Upper lobe of left lung (tissue), 6 donors: ENCODE data around the gene WDR90. TPM values are rescaled to one million over a fixed set of nuclear protein-coding genes. Genes with fewer than 3 reads are reported as not detected.
A peak's percentile ranks its signal among the peaks of the same experiment; 100 is the strongest.

Experiments
- ATAC-seq, 2 donors: fragments of 200-7000 bp; cut with Tn5 transposase; one replicate each; pipeline ENCODE4 v1.9.1; 2022; ENCODE audit warnings: mild to moderate bottlenecking in 2 of 2, moderate library complexity in 2 of 2; ENCODE audit not compliant: low FRiP score in 2 of 2
- DNase-seq, 2 donors: peaks; one replicate each; pipeline ENCODE4 v3.0.0-alpha.2; 2019 to 2020
- H3K27ac ChIP-seq, 4 donors: fragments of 200-600 bp; sonication (generic); one replicate each; pipeline ENCODE4 v1.5.1; 2016 to 2019
- H3K27me3 ChIP-seq, 4 donors: fragments of 200-600 bp; sonication (generic); one replicate each; pipeline ENCODE4 v1.5.1; 2017 to 2019
- H3K36me3 ChIP-seq, 4 donors: fragments of 200-600 bp; sonication (generic); one replicate each; pipeline ENCODE4 v1.5.1; 2016 to 2019
- H3K4me1 ChIP-seq, 4 donors: fragments of 200-600 bp; sonication (generic); one replicate each; pipeline ENCODE4 v1.5.1; 2018 to 2019
- H3K4me3 ChIP-seq, 4 donors: fragments of 200-600 bp; sonication (generic); one replicate each; pipeline ENCODE4 v1.5.1; 2017 to 2019; ENCODE audit warnings: mild to moderate bottlenecking in 2 of 4, moderate library complexity in 1 of 4
- H3K9me3 ChIP-seq, 4 donors: fragments of 200-600 bp; sonication (generic); one replicate each; pipeline ENCODE4 v1.5.1; 2018 to 2019
- EP300 ChIP-seq, 4 donors: sonication (generic); formaldehyde crosslinking; IDR thresholded peaks; one replicate each; pipeline ENCODE4 v1.5.1; 2017; ENCODE audit warnings: antibody characterized with exemption in 4 of 4, control low read depth in 2 of 4
- POLR2A ChIP-seq, 4 donors: fragments of 450-650 bp; IDR thresholded peaks; one replicate each; pipeline ENCODE4 v1.5.1; 2016 to 2017; ENCODE audit warnings: antibody characterized with exemption in 4 of 4, mild to moderate bottlenecking in 2 of 4
- POLR2AphosphoS5 ChIP-seq, 2 donors: sonication (generic); formaldehyde crosslinking; IDR thresholded peaks; one replicate each; pipeline ENCODE4 v1.5.1; 2017; ENCODE audit warnings: antibody characterized with exemption in 2 of 2
- WGBS, 2 donors: methylation state at CpG; one replicate each; pipeline ENCODE4 v1.1.5; 2017 to 2018; 5-methylcytosine and 5-hydroxymethylcytosine counted together
- total RNA-seq, 6 donors: library from RNA; depleted of rRNA in 4 of 6; stranded (reverse); fragments of >200 nt in 4 of 6; gene quantifications; one replicate each; pipeline versions ENCODE4 v1.1.0 to v1.2.1, GENCODE V29; 2016 to 2021
- TF ChIP-seq, protein P1 (sequence below), 6 experiments: fragments of 450-650 bp in 4 of 6; fragments of 200-600 bp in 2 of 6; sonication (generic) in 2 of 6; IDR thresholded peaks; one replicate each; pipeline ENCODE4 v1.5.1; 2016 to 2019; ENCODE audit warnings: antibody characterized with exemption in 6 of 6
- donor health status: DM: no; HTN: no; CAD: no; lungs with moderate emphysema.
- donor health status: DM: no; HTN: yes; CAD: no; lungs with severe emphysema.

WDR90 gene
- total RNA-seq, 6 donors from 2014 or later, result 18.8 to 174 (median 34.1) TPM

- 4 to 14% methylated on average over 12 to 24 of the region's 73 CpGs for WGBS, 2 donors
- DNase-seq (peak in 1 of 2 donors; percentile 90), ATAC-seq (no peak)
- TF ChIP-seq POLR2A (IDR thresholded peaks at IDR 0.05) (no peak), POLR2AphosphoS5 (IDR thresholded peaks at IDR 0.05) (no peak), EP300 (IDR thresholded peaks at IDR 0.05) (no peak)
- TF ChIP-seq, protein P1, sequence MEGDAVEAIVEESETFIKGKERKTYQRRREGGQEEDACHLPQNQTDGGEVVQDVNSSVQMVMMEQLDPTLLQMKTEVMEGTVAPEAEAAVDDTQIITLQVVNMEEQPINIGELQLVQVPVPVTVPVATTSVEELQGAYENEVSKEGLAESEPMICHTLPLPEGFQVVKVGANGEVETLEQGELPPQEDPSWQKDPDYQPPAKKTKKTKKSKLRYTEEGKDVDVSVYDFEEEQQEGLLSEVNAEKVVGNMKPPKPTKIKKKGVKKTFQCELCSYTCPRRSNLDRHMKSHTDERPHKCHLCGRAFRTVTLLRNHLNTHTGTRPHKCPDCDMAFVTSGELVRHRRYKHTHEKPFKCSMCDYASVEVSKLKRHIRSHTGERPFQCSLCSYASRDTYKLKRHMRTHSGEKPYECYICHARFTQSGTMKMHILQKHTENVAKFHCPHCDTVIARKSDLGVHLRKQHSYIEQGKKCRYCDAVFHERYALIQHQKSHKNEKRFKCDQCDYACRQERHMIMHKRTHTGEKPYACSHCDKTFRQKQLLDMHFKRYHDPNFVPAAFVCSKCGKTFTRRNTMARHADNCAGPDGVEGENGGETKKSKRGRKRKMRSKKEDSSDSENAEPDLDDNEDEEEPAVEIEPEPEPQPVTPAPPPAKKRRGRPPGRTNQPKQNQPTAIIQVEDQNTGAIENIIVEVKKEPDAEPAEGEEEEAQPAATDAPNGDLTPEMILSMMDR (IDR thresholded peaks at IDR 0.05), result no peak
- no peak within 1 kb of the TSS for H3K27ac ChIP-seq
- peaks cover 22 to 39% (median 35%) of the 10 kb centered on the region in 4 donors for H3K36me3 ChIP-seq
- H3K9me3 ChIP-seq, result no peaks in the 10 kb centered on the region
- peak within 1 kb of the TSS in 3 of 4 donors; percentile 21 to 37 (median 24) for H3K4me3 ChIP-seq
- H3K4me1 ChIP-seq, result peaks cover 13 to 45% (median 21%) of the 10 kb centered on the region in 4 donors
- H3K27me3 ChIP-seq, result no peaks in the 10 kb centered on the region
These were observed 26.1 kb downstream of the WDR90 start, which contains the start of gene RHBDL1 for GRCh38 chr16:674968-675883. RHBDL1 (plus strand) TSS chr16:675671; CDS start chr16:675791, 120 bp downstream.

GRCh38 chr16:675884-676564 is 26.9 kb downstream of the WDR90 start:
- Histone ChIP-seq H3K4me1 (peaks cover 17 to 49% (median 25%) of the 10 kb centered on the region in 4 donors), H3K4me3 (peak overlapping the region in 3 of 4 donors; percentile 21 to 37 (median 24)), H3K36me3 (peaks cover 14 to 31% (median 27%) of the 10 kb centered on the region in 4 donors), H3K9me3 (no peaks in the 10 kb centered on the region), H3K27me3 (no peaks in the 10 kb centered on the region), H3K27ac (no peak overlapping the region)
- peak in 1 of 2 donors; percentile 84 for DNase-seq
- TF ChIP-seq POLR2A (IDR thresholded peaks at IDR 0.05), result no peak
- TF ChIP-seq EP300 (IDR thresholded peaks at IDR 0.05), result no peak
- TF ChIP-seq, protein P1 (IDR thresholded peaks at IDR 0.05), result no peak
- no peak for TF ChIP-seq POLR2AphosphoS5 (IDR thresholded peaks at IDR 0.05)
- WGBS, 2 donors, result 35 to 58% methylated on average over 6 to 24 of the region's 25 CpGs
- no peak for ATAC-seq

GRCh38 chr16:676565-676902 is 27.4 kb downstream of the WDR90 start:
- TF ChIP-seq, protein P1 (IDR thresholded peaks at IDR 0.05), result no peak
- TF ChIP-seq POLR2A (IDR thresholded peaks at IDR 0.05) (no peak), POLR2AphosphoS5 (IDR thresholded peaks at IDR 0.05) (no peak), EP300 (IDR thresholded peaks at IDR 0.05) (no peak)
- Histone ChIP-seq H3K27ac (no peak overlapping the region), H3K36me3 (peaks cover 10 to 29% (median 23%) of the 10 kb centered on the region in 4 donors), H3K4me1 (peaks cover 22 to 54% (median 30%) of the 10 kb centered on the region in 4 donors), H3K27me3 (no peaks in the 10 kb centered on the region), H3K9me3 (no peaks in the 10 kb centered on the region), H3K4me3 (no peak overlapping the region)
- 75 to 89% methylated on average over 9 to 19 of the region's 21 CpGs for WGBS, 2 donors
- ATAC-seq (no peak), DNase-seq (no peak)

DNA sequence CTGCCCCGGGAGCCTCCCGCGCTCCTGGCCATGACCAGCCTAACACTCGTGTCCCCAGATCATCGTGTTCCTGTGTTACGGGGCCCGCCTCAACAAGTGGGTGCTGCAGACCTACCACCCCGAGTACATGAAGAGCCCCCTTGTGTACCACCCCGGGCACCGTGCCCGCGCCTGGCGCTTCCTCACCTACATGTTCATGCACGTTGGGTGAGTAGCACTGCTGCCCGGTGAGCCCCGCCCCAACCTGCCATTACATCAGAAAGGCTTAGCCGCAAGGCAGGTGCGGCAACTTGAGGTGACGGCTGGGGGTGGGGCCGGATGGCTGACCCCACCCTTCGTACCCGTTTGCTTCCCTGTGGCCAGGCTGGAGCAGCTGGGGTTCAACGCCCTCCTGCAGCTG is 27.7 kb downstream of the WDR90 start:
- no peaks in the 10 kb centered on the region for H3K9me3 ChIP-seq
- WGBS, 2 donors, result 59 to 66% methylated on average over 19 to 23 of the region's 23 CpGs
- H3K36me3 ChIP-seq, result peaks cover 11 to 29% (median 23%) of the 10 kb centered on the region in 4 donors
- peak in 1 of 2 donors; percentile 2 for ATAC-seq
- H3K27me3 ChIP-seq, result no peaks in the 10 kb centered on the region
- peak; percentile 84 to 91 for DNase-seq
- H3K27ac ChIP-seq, result no peak overlapping the region
- TF ChIP-seq, protein P1 (IDR thresholded peaks at IDR 0.05), result no peak
- TF ChIP-seq POLR2AphosphoS5 (IDR thresholded peaks at IDR 0.05) (no peak), POLR2A (IDR thresholded peaks at IDR 0.05) (no peak), EP300 (IDR thresholded peaks at IDR 0.05) (no peak)
- H3K4me3 ChIP-seq, result no peak overlapping the region
- H3K4me1 ChIP-seq, result peaks cover 26 to 58% (median 34%) of the 10 kb centered on the region in 4 donors
